Inflammatory macrophage treated with lipopolysaccharide for 1 hour (primary cell): ENCODE measurements around the gene ITGAD.

Experiments used
- DNase-seq, 2 donors: peaks; one replicate each; pipeline ENCODE4 v3.0.0-alpha.2; 2020 to 2022

The ITGAD gene

DNA sequence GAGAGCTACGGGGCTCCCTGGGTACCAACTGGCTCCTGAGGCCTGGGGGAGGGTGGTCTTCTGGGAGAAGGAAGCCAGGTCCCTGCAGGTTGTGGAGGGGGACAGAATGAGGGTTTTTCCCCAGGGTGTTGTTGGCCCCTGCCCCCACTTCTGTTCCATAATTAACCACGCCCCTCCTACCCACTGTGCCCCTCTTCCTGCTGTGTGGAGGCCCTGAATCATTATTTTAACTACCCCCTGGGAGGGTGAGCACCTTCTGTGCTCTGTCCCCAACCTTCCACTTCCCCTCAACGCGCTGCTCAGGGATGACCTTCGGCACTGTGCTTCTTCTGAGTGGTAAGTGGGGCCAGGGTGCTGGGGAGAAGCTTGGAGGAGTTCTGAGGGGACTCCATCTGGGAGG, at the start of gene ITGAD:
Gene ITGAD (plus strand): TSS at position 280 of the 400 bp plus-strand sequence. CDS start 26 bp downstream, at position 306.
- DNase-seq = no peak

DNA sequence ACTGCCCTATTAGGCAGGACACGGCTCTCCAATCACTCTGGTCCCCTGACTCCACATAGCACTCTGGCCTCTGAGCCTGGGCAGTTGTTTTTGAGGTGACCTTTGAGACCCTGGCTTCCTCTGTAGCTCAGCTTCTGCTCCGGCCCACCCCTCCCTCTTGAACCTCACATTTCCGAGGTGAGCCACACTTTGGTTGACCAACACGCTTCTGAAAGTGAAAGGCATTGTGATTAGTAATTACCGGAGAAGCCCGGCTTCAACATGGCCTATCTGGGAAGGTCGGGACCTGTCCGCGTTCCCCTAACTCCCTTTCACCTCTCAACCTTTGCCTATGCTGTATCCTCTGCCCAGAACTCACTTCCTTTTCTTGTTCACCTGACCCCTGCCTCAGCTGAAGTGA, 48.4 kb upstream of the ITGAD start:
- DNase-seq = peak in 1 of 2 donors; percentile 38

DNA sequence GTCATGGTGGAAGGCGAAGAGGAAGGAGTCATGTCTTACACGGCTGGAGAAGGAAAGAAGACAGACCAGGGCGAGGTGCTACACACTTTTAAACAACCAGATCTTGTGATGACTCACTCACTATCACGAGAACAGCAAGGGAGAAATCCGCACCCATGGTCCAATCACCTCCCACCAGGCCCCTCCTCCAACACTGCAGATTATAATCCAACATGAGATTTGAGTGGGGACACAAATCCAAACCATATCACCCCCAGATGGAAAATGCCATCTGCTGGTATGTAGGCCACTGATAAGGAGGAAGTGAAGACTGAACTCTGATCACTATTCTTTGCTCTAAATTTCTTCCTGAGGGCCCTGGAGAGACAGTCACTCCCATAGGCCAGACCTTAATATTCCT, 45.7 kb upstream of the ITGAD start:
- peak in 1 of 2 donors; percentile 52 for DNase-seq

DNA sequence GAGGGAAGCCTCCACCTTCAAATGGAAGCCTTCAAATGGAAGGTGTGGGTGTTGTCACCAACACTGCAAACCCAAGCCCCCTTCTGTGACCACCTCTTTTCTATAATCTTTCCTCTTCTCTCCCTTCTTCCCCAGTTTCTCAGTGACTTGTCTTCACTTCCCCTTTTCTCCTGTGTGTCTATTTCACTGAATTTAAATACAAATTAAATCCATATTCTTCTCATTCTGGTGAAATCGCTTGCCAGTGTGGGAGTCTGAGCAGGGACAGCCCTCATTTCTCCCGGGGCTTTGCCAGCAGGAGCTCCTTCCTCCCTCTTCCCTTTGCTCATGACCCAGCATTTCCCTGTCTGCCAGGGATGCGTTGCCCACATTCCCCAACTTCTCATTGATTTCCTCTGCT, 44.6 kb upstream of the ITGAD start:
- peak; percentile 56 to 75 for DNase-seq

DNA sequence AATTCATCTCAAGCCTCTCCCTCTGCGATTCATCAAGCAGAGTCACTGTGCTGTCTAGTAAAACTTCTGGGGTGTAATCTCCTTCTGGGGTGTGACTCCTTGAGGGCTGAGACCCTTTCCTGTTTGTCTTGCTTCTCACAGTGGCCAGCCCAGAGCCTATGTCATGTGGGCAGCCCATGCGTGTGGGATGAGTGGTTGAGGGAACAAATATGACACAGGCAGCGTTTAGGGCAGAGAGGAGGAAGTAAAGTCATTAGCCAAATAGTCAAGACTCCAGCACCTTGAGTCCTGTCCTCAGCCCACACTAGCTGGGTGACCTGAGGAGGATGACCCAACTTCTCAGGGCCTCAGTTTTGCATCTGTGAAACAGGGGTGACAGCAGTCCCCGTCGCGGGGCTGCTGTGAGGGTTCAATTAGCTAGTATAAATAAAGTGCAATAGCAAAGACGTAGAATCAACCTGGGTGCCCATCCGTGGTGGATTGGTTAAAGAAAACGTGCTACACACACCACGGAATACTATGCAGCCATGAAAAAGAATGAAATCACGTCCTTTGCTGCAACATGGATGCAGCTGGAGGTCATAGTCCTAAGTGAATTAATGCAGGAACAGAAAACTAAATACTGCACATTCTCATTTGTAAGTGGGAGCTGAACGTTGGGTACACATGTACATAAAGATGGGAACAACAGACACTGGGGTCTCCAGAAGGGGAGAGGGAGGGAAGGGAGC, 42.7 kb upstream of the ITGAD start:
- DNase-seq = peak; percentile 81 to 96

DNA sequence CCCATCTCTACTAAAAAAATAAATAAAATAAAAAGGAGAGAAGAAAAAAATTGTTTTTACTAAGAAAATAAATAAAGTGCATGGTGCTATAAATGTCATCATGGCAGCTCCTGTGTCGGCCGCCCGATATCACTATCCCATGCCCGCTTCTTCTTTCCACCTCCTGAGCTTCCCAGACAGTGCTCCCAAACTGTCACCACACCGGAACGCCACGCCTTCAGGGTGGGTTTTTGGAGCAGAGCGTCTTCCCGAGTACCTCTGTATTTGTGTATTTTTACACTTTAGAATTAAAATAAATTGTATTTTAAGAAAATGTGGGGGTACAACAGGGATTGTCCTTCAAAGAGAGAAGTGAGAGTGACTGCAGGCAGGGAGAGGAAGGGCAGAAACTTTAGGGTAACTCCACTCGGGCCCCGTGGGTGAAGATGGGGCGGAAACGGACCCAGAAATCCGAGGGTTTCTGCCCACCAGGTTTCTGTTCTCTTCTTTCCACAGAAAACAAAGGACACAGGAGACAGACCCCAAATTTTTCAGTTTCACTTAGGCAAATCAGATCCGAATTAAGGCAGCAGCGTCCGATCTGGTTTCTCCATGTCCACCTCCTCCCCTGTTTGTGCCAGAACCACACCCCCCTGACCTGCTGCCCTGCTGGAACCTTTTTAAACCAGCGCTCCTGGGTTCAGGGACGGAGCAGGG, 41.7 kb upstream of the ITGAD start:
- DNase-seq = peak; percentile 90 to 91

DNA sequence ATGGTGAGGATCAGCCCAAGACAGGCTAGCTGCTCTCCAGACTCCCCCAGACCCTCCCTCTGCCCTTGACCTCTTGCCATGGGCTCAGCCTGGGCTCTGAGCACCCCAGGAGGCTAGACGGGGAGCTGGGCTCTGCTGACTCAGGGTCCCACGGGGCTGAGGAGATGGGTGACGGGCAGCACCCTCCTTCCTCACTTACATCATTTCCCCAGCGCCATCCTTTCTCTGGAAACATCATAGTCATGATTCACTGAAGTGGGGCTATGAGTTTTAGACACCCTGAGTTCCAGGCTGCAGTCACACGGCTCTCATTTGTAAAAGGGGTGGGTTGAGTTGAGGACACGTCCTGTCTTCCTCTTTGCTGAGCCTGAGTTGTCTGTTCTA, 41.2 kb upstream of the ITGAD start:
- DNase-seq = peak; percentile 91 to 97

DNA sequence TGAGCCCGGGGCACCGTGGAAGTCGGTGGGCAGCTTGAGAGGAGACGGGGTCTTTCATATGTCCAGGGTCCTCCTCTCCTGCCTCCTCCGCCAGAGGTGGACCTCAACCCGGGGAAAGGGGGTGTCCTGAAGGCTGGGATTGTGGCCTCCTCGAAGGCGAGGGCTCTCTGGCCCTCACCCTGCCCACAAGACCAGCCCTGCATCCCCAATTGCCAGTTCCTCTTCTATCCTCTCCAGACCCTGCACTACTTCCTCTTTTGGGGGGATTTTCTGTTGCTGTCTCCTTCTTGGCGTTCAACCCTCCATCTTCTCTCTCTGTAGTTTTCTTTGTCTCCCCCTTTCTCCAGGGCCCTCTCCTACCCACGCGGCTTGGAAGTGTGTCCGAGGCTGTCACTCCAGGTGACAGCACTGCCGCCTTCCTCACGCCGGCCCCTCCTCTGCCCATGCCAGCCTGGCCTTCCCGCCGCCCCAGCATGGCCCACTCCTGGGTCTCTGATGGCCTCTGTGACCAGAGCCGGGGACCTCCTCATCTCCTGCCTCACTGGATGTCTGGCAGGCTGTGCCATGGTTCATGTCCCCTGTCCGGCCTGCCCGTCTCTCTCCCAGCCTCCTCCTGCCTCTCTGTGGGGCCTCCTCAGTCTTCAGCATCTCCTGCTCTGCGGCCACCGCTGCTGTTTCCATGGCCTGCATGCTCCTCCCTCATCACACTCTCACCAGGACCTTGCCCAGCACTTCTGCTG, 40.6 kb upstream of the ITGAD start:
- DNase-seq = peak; percentile 91 to 93

DNA sequence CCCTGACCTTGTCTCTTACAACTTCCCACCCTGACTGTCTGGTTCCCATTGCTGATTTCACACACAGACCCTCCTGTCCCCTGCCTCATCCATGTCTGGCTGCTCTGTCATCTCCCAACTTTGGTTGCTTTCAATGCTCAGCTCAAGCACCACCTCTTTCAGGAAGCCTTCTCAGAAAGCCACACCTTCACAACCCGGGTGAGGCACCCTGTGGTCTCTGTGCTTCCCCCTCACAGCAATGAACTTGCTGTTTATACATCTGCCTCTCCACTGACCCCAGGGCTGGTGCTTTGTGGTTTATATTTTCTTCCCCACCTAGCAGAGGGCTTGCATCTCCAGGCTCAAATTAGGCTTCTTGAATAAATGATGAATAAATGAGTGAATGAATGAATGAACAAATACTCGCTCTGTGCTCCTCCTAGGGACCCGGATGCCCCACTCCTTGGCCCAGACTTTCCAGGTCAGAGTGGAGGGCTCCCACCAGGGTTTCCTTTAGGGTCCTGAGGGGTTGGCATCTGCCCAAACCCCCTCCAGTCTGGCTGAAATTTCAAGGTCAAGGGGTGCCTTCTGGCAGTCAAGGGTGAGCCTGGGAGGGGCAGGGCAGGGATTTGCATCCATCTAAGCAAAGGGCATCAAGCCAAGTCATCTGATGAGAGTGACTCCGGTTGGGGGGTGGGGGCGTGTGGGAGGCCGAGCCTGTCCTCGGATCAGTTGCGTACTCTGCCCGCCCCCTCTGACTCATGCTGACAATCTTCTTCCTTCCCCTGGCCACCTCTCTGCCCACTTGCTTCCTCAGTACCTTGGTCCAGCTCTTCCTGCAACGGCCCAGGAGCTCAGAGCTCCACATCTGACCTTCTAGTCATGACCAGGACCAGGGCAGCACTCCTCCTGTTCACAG, 38.5 kb upstream of the ITGAD start, which contains the start of gene ITGAX:
Gene ITGAX (plus strand): TSS at position 783 of the 898 bp plus-strand sequence. CDS start 79 bp downstream, at position 862.
- peak; percentile 97 to 98 for DNase-seq

DNA sequence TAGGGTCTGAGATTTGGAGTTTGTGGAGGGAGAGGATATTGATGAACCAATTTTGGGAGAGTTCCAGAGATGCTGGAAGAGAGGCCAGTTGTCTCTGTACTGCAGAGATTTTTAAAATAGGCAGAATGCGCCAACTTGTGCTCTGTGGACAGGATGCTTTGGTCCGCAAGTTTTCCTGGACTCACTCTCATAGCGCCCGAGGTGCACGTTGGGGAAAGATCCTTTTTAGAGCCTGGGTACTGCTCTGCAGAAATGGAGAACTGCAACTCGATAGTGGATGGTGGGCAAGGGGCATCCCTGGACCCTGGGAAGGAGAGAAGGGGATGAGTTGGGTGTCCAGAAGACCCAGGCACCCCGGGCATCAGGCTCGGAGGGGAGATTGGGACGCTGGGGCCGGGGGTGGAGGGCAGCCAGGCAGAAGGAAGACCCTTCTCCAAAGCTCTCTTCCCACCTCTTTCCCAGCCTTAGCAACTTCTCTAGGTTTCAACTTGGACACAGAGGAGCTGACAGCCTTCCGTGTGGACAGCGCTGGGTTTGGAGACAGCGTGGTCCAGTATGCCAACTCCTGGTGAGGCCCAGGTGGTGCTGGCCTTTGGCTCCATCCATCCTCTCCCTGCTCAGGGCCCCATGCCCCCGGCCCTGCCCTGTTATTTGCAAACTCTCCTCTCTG, 37.6 kb upstream of the ITGAD start:
- no peak for DNase-seq

DNA sequence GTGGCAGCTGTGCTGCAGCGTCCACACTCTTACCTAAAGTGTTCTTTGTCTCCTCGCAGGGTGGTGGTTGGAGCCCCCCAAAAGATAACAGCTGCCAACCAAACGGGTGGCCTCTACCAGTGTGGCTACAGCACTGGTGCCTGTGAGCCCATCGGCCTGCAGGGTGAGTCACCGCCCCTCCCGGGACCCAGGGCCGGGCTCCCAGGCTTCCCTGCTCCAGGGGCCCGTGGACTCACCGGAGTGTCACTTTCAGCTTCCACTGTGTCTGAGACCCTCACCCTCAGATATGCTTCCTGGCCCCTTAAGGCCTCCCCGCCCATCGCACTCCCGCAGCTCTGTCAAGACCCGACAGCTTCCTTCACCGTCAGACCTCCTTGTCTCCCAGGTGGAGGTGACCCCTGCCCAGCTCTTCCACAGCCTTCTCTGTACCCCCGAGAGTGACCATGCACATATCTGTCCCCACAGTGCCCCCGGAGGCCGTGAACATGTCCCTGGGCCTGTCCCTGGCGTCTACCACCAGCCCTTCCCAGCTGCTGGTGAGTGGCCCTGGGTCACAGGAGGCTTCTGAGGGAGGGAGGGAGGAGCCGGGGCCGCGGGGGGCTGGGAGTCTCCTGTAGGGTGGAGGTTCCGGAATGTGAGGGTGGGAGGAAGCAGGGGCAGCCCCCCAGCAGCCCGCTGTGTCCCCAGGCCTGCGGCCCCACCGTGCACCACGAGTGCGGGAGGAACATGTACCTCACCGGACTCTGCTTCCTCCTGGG, 36.4 kb upstream of the ITGAD start:
- peak; percentile 46 to 75 for DNase-seq

DNA sequence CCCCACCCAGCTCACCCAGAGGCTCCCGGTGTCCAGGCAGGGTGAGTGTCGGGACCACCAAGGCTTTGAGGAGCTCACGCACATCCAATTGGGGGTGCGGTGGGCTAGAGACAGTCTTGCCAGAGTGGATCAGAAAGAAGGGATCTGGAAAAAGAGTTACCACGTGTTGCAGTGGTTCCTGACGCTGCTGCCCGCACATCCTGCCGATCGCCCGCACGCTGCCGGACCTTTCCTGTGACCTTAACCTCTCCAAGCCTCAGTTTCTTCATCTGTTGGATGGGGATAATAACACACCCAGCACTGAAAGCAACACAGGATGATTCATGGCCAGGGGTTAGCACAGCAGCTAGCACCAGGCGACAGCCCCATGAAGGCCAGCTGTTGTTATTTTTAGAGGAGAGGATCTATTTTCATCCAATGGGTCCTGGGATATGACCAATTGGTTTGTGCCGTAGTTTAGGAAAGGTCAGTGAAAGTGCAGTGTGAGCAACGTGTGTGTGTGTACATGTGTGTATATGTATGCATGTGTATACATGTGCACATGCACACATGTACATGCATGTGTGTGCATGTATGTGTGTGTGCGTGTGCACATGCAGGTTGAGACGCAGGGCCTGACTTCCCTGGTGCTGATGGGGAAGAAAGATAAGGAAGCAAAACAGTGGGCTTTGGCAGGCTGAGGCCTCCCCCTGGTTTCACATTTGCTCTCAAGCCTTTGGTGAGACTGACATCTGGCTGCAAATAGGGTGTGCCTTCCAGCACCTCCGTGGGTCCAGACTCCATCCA, 35.6 kb upstream of the ITGAD start:
- peak in 1 of 2 donors; percentile 50 for DNase-seq

DNA sequence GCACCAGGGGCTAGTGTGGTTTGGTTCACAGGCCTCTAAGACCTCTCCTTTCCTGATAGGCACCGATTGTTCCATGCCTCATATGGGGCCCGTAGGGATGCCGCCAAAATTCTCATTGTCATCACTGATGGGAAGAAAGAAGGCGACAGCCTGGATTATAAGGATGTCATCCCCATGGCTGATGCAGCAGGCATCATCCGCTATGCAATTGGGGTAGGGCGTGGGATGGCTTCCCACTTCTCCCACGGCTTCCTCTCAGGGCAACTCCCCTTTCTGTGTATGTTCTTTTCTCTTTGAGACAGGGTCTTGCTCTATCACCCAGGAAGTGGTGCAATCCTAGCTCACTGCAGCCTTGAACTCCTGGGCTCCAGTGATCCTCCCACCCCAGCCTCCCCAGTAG, 32.9 kb upstream of the ITGAD start:
- peak; percentile 81 to 89 for DNase-seq

DNA sequence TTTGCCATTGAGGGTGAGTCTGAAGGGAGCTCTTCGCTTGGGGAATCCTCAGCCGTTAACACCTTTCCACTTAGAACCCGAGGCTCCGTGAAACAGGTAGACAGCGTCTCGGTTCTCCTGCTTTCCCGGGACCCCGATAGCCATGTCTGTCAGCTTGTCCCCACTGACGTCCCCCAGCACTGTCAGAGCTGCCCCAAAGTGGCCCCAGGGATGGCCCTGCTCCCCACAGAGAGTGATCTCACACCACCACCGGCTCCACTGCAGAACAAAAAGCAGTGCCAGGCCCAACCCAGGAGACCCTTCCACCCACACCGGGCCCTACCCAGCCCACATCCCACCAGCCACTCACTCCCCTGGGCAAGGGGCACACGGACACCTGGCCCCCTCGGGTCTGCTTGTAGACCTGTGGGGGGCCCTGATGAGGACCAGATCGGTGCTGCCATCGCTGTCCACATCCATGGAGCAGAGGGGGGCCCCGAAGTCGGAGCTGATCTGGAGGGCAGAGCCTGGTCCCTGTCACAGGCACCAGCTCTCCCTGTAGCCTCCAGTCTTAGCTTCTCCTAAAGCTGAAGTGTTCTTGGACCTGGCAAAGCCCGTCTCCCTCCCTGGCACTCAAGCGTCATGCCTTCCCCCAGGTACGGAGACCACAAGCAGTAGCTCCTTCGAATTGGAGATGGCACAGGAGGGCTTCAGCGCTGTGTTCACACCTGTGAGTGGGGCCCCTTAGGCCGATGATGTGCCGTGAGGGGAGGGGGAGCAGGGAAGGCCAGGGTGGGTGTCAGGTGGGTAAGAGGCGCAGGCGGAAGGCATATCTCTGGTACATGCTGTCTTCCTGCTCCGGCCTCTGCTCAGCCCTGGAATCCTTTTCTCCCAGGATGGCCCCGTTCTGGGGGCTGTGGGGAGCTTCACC, 31.7 kb upstream of the ITGAD start:
- DNase-seq = no peak

DNA sequence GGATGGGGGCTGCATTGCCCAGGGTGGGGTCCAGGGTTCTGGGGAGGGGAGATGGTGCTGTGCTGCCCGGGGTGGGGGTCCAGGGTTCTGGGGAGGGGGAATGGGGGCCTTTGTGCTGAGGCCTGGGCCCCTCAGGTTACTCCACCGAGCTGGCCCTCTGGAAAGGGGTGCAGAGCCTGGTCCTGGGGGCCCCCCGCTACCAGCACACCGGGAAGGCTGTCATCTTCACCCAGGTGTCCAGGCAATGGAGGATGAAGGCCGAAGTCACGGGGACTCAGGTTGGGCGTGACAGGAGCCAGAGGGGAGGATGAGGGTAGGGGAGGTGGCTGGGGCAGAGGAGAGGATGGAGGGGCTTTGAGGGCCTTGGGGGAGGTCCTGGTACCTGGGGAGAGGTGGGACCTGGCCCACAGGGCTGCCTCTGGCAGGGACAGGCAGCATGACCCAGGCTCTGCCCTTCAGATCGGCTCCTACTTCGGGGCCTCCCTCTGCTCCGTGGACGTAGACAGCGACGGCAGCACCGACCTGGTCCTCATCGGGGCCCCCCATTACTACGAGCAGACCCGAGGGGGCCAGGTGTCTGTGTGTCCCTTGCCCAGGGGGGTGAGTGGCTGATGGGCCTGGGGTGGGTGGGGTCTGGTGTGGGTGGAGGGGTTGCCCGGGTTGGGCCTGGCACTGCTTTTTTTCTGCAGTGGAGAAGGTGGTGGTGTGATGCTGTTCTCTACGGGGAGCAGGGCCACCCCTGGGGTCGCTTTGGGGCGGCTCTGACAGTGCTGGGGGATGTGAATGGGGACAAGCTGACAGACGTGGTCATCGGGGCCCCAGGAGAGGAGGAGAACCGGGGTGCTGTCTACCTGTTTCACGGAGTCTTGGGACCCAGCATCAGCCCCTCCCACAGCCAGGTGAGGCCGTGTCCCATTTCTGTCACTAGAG, 30.4 kb upstream of the ITGAD start:
- DNase-seq = no peak

DNA sequence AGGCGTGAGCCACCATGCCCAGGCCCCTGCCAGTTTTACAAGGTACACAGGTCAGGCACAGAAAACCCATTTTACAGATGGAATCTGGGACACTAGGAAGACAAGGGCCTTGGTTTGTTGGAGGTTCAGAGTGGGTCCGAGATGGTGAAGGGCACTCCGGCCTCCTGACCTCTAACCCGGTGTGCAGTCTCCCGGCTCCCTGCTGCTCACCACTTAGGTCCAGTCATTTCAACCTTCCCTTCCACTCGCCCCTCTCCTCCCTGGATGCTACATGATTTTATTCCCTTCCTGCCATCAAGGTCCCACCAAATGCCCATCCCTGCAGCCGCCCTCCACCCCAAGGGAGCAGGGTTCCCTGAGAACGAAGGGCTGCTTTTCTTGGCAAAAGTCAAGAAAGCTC, 29.4 kb upstream of the ITGAD start:
- no peak for DNase-seq

DNA sequence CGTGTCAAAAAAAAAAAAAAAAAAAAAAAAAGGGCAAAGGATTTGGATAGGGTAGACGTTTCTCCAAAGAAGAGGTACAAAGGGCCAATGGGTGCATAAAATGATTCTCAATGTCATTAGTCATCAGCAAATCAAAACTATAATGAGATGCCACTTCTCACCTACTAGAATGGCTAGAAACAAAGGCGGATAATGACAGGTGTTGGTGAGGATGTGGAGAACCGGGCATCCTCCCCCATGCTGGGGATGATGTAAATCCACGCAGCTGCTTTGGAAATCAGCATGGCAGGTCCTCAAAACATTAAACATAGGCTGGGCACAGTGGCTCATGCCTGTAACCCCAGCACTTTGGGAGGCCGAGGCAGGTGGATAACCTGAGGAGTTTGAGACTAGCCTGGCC, 28.7 kb upstream of the ITGAD start:
- DNase-seq = no peak
